NCI-H526 treated with DMSO at 0.1 percent for 48 hours (cell line): ENCODE measurements around the gene TTYH3.
"Not testable (repeated sequence)": the region's sequence is repeated elsewhere in the genome, so short reads cannot be mapped to it uniquely, and the experiment has no call there.

Experiments used
- DNase-seq: peaks from one replicate; lab custom pipeline; 2025; lab: John Stamatoyannopoulos, UW

Gene TTYH3, protein sequence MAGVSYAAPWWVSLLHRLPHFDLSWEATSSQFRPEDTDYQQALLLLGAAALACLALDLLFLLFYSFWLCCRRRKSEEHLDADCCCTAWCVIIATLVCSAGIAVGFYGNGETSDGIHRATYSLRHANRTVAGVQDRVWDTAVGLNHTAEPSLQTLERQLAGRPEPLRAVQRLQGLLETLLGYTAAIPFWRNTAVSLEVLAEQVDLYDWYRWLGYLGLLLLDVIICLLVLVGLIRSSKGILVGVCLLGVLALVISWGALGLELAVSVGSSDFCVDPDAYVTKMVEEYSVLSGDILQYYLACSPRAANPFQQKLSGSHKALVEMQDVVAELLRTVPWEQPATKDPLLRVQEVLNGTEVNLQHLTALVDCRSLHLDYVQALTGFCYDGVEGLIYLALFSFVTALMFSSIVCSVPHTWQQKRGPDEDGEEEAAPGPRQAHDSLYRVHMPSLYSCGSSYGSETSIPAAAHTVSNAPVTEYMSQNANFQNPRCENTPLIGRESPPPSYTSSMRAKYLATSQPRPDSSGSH

GRCh38 chr7:2631946-2632732, at the start of gene TTYH3:
TTYH3 (plus strand) TSS chr7:2631986; CDS start chr7:2632156, 170 bp downstream.
- no peak for DNase-seq

- no peak for DNase-seq
Measured at GRCh38 chr7:2582006-2582735, 49.6 kb upstream of the TTYH3 start.

GRCh38 chr7:2583798-2584580, 47.8 kb upstream of the TTYH3 start:
- no peak for DNase-seq

DNA sequence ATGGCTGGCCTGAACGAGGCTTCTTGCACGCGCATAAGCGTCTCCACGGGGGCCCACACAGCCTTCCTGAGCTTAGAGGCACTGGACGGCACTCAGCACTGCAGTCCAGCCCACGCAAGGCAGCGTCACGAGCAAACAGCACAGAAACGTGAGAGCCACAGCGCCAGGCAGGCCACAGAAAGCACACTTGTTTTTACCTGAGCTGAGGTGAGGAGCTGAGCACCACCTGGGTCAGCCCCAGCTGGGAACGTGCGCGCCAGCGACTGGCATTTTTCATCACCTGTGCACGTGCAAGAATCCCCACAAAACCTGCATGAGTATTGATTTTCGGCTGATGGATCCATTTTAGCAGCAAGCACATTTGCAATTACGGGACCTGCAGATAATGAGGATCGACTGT, 46.3 kb upstream of the TTYH3 start:
- no peak for DNase-seq

DNA sequence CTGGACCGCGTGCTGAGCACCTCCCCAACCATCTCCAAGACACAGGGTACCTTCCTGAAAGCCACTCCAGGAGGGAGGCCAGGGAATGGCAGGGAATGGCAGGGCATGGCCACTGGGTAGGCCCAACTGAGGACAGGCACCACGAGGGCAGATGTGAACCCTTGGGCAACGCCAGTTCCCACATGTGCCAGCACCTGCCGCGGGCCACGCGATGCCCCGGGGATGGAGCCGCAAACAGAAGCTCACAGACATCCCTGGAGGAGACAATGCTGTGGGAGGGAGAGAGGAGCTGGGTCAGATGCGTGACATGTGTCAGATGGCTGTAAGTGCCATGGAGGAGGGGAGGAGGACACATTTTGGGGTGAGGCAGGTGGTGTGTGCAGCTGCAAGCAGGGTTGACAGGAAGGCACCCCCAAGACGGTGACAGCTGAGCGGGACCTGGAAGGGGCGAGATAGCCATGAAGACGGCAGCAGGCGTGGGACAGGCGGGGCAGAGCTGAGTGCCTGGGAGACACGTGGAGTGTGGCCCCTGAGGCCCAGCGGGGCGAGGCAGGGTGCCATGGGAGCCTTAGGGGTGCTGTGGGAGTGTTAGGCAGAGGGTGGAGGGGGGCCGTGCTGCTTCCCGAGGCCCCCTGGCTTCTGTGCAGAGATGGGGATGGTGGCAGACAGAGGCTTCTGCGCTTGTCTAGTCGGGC, 45.3 kb upstream of the TTYH3 start:
- no peak for DNase-seq

GRCh38 chr7:2587134-2587533, 44.7 kb upstream of the TTYH3 start:
- DNase-seq = no peak

DNA sequence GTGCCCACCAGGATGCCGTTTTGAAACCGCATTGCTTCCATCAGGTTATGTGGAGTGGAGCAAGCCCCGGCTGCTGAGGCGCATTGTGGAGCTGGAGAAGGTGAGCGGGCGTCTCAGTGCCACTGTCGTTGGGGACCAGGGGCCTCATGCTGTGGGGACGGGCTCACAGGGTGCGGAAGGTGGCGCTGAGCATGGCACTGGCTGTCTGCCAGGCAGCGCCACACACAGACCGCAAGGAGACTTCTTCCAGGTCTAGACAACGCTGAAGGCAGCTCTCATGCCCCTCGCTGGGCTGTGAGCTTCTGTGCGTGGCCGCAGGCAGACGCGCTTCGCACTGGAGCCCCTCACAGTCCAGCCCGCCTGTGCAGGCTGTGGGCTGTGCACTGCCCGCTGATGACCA, 44.0 kb upstream of the TTYH3 start:
- no peak for DNase-seq

DNA sequence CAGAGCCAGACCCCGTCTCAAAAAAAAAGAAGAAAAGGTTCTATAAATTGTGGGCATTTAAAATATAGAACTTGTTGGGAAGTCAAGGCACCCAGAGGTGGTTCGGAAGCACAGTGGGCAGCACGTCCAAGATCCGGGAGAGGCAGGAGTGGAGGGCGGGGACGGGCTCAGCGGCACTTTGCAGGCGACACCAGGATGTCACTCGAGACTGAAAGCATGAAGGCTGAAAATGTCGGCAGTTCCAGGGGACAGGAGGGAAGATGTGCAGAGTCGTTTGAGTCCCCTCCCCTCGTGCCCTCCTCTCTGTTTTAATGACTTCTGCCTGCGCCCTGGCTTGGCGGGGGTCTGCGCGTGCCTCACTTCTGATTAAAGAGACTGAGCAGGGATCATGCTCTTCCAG, 42.4 kb upstream of the TTYH3 start:
- DNase-seq = no peak

DNA sequence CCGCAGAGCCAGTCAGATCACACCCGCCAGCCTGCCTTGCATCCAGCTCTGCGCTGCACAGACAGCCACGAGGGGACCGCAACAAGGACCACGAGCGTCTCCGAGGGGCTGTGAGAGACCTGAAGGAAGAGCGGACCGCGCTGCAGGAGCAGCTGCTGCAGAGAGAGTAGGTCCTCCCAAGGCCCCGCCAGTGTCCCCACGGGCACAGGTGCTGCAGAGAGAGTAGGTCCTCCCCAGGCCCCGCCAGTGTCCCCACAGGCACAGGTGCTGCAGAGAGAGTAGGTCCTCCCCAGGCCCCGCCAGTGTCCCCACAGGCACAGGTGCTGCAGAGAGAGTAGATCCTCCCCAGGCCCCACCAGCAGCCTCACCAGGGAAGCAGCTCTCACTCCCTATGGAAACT, 41.8 kb upstream of the TTYH3 start:
- not testable (repeated sequence) for DNase-seq

- DNase-seq = no peak
Measured at GRCh38 chr7:2592375-2592865, 39.4 kb upstream of the TTYH3 start.

GRCh38 chr7:2593036-2593727, 38.6 kb upstream of the TTYH3 start:
- DNase-seq = no peak

DNA sequence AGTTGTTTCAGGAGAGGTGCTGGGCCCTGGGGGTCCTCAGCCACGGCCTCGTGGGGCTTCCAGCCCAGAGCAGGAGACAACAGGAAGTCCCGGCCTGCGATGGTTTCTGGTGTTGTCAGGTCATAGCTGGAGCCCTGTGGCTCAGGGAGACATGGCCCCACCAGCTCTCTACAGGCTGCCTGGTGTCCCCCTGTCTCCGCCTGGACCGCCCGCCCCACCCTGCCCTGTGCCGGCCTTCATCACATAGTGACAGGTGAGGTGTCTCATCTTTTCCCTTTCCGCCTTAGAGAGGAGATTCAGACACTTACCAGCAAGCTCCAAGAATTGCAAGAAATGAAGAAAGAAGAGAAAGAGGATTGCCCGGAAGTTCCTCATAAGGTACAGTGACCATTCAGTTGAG, 37.2 kb upstream of the TTYH3 start:
- DNase-seq = no peak

DNA sequence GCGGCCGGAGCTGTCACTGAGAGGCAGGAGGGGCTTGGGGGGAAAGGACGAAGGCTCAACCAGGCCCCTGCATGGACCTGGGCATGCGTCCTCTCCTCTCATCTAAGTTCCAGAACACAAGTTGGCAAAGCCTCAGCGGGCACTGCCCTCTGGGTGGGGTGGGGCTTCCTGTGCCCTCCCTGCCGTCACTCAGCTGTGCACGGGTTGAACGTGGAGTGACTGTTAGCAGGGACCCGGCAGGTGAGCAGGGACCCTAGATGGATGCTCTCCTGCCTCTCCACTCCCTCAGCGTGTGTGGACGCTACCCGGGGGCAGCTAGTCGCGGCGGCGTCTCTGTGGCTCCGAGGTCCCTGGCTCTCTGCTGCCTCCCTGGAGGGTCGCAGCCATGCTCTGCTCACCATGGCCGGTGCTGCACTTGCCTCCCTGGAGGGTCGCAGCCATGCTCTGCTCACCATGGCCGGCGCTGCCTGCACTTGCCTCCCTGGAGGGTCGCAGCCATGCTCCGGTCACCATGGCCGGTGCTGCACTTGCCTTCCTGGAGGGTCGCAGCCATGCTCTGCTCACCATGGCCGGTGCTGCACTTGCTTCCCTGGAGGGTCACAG, 36.4 kb upstream of the TTYH3 start:
- DNase-seq = no peak

- DNase-seq = no peak
Measured at GRCh38 chr7:2596464-2597272, 35.1 kb upstream of the TTYH3 start.

DNA sequence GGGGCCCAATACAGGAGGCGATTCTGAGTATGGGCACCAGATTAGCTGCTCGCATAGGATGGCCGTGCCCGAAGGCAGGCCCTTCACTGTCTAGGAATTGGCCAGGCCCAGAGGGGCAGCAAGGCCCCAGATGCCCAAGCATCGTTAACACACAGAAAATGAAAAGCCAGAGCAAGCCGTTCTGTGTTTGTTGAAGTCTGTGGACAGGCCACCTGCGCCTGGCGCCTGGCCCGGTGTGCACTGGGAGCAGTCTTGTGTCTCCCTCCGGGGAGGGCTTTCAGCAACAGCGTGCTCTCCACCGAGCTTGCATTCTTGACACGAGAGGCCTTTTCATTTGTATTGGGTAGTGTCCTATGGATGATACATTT, 34.5 kb upstream of the TTYH3 start:
- DNase-seq = no peak

DNA sequence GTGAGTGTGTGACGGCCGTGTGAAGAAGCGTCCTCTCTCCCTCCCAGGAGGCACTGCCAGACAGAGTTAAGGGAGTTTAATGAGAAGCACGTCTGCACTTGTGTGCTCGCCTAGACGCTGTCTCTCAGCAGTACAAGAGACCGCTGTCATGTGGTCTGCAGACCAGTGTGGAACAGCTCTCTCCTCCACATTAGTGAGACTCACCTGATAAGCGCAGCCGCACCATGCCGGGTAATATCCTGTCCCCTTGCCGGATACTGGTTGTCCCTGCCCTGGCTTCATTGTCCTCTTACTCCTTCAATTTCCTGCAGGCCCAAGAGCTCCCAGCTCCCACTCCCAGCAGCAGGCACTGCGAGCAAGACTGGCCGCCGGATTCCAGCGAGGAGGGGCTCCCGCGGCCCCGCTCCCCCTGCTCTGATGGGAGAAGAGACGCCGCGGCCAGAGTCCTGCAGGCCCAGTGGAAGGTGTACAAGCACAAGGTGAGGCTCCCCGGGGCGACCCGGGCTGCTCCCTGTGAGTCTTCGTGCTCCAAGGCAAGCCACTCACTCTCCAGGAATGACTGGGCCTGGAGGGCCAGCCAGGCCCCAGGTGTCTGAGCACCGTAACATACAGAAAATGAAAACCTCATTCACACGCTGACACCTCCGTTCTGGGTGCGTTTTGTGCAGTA, 33.5 kb upstream of the TTYH3 start:
- no peak for DNase-seq

DNA sequence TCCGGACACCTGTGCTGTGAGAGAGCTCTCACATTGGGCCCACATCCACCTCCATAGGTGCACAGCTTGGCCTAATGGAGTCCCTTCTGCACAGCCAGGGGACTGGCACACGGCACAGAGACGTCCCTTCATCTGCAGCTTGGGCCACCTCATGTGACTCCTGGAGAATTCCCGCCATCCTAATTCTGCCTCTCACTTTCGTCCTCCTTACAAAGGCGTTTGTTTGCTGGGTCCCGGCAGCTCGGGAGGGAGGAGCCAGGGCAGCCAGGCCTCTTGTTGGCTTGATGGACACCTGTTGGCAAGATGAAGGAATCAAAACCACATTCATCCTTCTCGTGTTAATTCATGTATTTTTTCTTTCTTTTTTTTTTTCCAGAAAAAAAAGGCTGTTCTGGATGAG, 30.7 kb upstream of the TTYH3 start:
- DNase-seq = no peak

- no peak for DNase-seq
Measured at GRCh38 chr7:2601907-2602306, 29.9 kb upstream of the TTYH3 start.
